Skin epidermis (tissue), 12 donors: ENCODE results near the gene FBXO44.

Experiments used
- H3K27ac ChIP-seq, 21 experiments: fragments of 200-600 bp; sonication (generic) in 11 of 21; one replicate each; pipeline ENCODE4 v1.5.0; 2020; ENCODE audit warnings: mild to moderate bottlenecking in 3 of 21, inconsistent platforms in 2 of 21, moderate library complexity in 2 of 21
- H3K4me3 ChIP-seq, 7 experiments: fragments of 200-600 bp; sonication (generic) in 2 of 7; one replicate each; pipeline ENCODE4 v1.5.0; 2020; ENCODE audit warnings: inconsistent platforms in 2 of 7, mild to moderate bottlenecking in 2 of 7, moderate library complexity in 1 of 7

Gene FBXO44

GRCh38 chr1:11701551-11701961 lies 46.9 kb downstream of the FBXO44 start:
- Histone ChIP-seq H3K4me3 (no peak overlapping the region), H3K27ac (no peak overlapping the region)

- H3K4me3 ChIP-seq: no peak overlapping the region
- H3K27ac ChIP-seq: no peak overlapping the region
Measured at GRCh38 chr1:11701981-11702803, 47.5 kb downstream of the FBXO44 start.

- Histone ChIP-seq H3K4me3 (no peak overlapping the region), H3K27ac (no peak overlapping the region)
Measured at GRCh38 chr1:11703357-11704193, 48.9 kb downstream of the FBXO44 start.

GRCh38 chr1:11704194-11704529 lies 49.5 kb downstream of the FBXO44 start:
- H3K4me3 ChIP-seq: no peak overlapping the region
- H3K27ac ChIP-seq: no peak overlapping the region

DNA sequence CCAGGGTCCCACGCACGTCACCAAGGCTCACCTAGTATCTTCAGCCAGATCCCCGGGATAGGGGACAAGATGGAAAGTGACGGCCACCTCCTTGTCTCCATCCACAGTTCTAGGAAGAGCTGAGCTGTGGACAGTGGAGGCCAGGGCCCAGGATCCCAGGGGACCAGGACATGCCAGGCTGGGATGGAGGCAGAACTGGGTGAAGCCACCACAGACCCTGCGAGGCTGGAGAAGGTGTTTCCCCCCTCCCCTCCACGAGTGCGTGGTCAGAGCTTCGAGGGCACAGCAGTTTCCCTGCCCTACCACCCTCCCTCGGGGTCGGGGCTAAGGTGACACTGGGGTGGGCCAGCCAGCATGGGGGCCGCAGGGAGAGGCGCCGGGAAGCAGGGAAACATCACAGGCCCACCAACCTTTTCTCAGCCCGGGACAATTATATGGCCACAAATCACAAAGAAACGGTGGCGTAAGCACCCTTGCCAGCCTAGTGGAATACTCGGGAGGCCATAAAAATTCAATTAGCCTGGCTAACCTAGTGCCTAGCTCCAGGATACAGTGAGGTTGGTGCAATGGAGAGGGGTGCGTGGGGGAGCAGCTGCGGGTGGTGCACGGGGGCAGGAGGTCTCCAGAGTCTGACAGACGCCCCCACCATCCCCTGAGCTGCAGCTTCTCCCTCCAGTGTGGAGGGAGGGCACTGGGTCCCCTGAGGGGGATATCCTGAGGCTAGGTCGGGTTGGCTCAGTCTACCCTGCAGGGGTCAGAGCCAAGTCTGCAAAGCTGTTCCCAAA lies 50.2 kb downstream of the FBXO44 start:
- Histone ChIP-seq H3K4me3 (no peak overlapping the region), H3K27ac (no peak overlapping the region)

DNA sequence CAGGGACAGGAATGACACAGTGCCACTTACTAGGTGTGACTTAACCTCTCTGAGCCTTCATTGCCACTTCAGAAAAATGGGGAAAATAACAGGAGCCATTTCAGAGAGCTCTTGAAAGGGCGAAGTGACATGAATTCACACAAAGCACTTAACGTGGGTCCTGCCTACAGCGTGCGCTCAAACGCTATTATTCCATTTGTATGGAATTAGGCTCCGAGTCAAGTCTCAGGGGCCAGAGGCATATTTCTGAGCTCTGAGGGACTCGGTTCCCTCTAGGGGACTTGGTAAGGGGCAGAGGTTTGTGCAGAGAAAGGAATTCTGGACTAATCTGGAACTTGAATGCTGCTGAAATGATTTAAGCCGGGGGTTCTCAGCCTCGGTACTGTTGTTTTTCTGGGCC lies 50.9 kb downstream of the FBXO44 start:
- no peak overlapping the region for H3K4me3 ChIP-seq
- H3K27ac ChIP-seq: no peak overlapping the region

DNA sequence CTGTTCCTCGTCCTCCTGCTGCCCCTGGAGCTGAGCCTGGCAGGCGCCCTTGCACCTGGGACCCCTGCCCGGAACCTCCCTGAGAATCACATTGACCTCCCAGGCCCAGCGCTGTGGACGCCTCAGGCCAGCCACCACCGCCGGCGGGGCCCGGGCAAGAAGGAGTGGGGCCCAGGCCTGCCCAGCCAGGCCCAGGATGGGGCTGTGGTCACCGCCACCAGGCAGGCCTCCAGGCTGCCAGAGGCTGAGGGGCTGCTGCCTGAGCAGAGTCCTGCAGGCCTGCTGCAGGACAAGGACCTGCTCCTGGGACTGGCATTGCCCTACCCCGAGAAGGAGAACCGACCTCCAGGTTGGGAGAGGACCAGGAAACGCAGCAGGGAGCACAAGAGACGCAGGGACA lies 51.6 kb downstream of the FBXO44 start:
- H3K4me3 ChIP-seq: no peak overlapping the region
- H3K27ac ChIP-seq: no peak overlapping the region

DNA sequence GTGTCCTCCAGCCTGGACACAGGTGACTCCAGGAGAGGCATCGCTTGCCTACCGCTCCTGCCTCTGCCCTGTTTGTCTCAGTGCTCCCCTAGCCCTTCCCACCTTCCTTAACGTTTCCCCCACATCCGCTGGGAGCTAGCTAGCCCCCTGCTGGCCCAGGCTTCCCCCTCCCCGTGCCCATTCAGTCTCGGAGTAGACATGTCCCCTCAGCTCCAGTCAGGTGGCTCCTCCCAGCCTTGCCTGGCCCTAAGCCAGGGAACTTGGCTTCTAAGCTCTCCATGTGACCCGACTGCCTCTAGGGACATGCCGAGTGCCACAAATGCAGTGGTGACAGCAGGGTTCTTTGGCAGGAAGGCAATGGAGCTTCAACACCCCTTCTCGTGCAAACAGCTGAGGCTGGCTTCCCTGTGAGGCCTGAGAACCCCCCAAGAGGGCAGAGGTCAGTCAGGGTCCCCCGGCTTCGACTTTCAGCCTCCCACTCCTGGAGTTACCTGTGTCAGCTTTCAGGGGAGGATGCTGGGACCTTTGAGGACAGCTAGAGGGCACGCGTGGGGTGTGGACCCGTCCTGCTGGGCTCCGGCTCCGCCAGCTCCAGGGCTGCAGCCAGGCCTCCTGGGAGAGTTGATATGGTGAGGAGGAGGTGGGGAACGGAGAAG lies 53.1 kb downstream of the FBXO44 start:
- Histone ChIP-seq H3K4me3 (no peak overlapping the region), H3K27ac (no peak overlapping the region)

DNA sequence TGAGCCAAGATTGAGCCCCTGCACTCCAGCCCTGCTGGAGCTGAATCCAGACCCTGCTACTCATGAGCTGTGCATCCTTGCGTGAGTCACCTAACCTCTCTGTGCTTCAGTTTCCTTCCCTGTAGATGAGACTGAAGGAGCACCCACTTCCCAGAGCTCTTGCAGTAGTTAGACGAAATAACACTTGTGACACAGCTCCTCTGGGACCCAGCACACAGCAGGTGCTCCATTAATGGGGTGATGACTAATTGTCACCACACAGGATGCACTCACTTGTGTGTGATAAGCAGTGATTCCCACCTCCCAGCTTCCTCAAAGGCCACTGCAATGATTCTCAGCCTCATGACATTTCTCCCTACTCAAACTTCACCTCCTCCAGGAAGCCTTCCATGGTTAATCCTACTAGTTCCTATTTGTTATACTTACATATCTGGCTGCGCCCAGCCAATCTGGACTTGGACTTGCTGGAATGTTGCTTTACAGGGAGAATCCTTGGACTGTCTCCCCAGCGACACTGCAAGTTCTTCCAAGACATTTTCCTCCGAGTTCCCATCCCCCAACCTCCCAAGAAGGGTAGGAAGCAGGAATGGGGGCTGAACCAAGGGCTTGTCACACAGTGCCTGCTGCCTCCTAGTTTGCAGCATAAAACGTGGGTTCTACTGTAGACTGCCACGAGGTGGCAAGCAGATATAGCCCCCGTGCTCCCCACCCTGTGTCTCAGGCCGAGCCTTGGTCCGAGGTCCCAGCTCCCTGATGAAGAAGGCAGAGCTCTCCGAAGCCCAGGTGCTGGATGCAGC lies 54.1 kb downstream of the FBXO44 start:
- no peak overlapping the region for H3K4me3 ChIP-seq
- H3K27ac ChIP-seq: no peak overlapping the region

DNA sequence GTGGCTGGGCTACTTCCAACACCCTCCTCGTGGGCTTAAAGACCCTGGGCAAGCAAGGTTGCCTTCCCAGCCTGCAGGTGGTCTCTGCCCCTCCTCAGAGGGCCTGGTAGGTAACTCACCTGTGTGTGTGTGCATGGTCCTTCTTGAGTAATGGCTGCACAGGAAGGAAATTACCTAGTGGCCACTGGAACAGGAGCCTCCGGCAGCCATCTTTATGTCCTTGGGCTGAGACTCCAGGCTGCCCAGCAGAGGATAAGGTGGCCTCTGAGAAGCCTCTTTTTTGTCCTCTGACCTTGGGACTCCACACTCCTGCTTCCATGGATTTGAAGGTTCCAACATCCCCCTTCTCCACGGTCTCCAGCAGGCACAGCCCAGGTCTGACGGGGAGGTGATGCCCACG lies 56.8 kb downstream of the FBXO44 start:
- Histone ChIP-seq H3K27ac (no peak overlapping the region), H3K4me3 (no peak overlapping the region)

- no peak overlapping the region for H3K4me3 ChIP-seq
- no peak overlapping the region for H3K27ac ChIP-seq
Measured at GRCh38 chr1:11712285-11712684, 57.6 kb downstream of the FBXO44 start.
